Muscle layer of colon (tissue), 2 donors: Measurements from ENCODE around the gene RUNX1.

Experiments
- H3K27ac ChIP-seq: one replicate; pipeline ENCODE4 v1.7.0; 2013; ENCODE audit warnings: low read depth, mild to moderate bottlenecking, low read length, moderate library complexity
- H3K27me3 ChIP-seq, 2 donors: one replicate each; pipeline ENCODE4 v1.7.0; 2013; ENCODE audit warnings: low read length in 2 of 2, mild to moderate bottlenecking in 2 of 2; ENCODE audit not compliant: insufficient read depth in 2 of 2, control insufficient read depth in 1 of 2
- H3K36me3 ChIP-seq: one replicate; pipeline ENCODE4 v1.7.0; 2013; ENCODE audit warnings: mild to moderate bottlenecking, low read length; ENCODE audit not compliant: insufficient read depth
- H3K4me1 ChIP-seq: one replicate; pipeline ENCODE4 v1.7.0; 2013; ENCODE audit warnings: mild to moderate bottlenecking, low read length; ENCODE audit not compliant: insufficient read depth
- H3K4me3 ChIP-seq, 2 donors: one replicate each; pipeline ENCODE4 v1.7.0; 2013; ENCODE audit warnings: low read length in 2 of 2, low read depth in 1 of 2, mild to moderate bottlenecking in 1 of 2, moderate library complexity in 1 of 2
- H3K9ac ChIP-seq: one replicate; pipeline ENCODE4 v1.7.0; 2013; ENCODE audit warnings: low read length
- H3K9me3 ChIP-seq: one replicate; pipeline ENCODE4 v1.7.0; 2013; ENCODE audit warnings: mild to moderate bottlenecking, low read length
- donor health status: abdominal sarcoma.
- donor health status: Adenocarcinoma of cecum.

Gene RUNX1

GRCh38 chr21:34817821-34818661 is 231.1 kb downstream of the RUNX1 start:
- H3K36me3 ChIP-seq = peaks cover 7% of the 10 kb centered on the region
- no peaks in the 10 kb centered on the region for H3K27me3 ChIP-seq
- H3K9me3 ChIP-seq = no peaks in the 10 kb centered on the region
- H3K27ac ChIP-seq = no peak overlapping the region
- H3K4me3 ChIP-seq = no peak overlapping the region
- H3K9ac ChIP-seq = no peak overlapping the region
- no peaks in the 10 kb centered on the region for H3K4me1 ChIP-seq

GRCh38 chr21:34815831-34816705 is 233.0 kb downstream of the RUNX1 start:
- H3K9me3 ChIP-seq = no peaks in the 10 kb centered on the region
- no peak overlapping the region for H3K4me3 ChIP-seq
- H3K36me3 ChIP-seq = peaks cover 7% of the 10 kb centered on the region
- no peaks in the 10 kb centered on the region for H3K27me3 ChIP-seq
- no peaks in the 10 kb centered on the region for H3K4me1 ChIP-seq
- H3K9ac ChIP-seq = no peak overlapping the region
- H3K27ac ChIP-seq = no peak overlapping the region

- H3K36me3 ChIP-seq = peaks cover 7% of the 10 kb centered on the region
- H3K27me3 ChIP-seq = no peaks in the 10 kb centered on the region
Measured at GRCh38 chr21:34814529-34814951, 234.6 kb downstream of the RUNX1 start.

GRCh38 chr21:34813266-34813894 is 235.7 kb downstream of the RUNX1 start:
- Histone ChIP-seq H3K27ac (no peak overlapping the region), H3K9ac (no peak overlapping the region), H3K27me3 (no peaks in the 10 kb centered on the region), H3K4me3 (no peak overlapping the region), H3K36me3 (peaks cover 7% of the 10 kb centered on the region), H3K9me3 (no peaks in the 10 kb centered on the region), H3K4me1 (peaks cover 7% of the 10 kb centered on the region)

More at GRCh38 chr21:34814529-34814951, 234.6 kb downstream of the RUNX1 start:
- Histone ChIP-seq H3K9ac (no peak overlapping the region), H3K4me3 (no peak overlapping the region), H3K9me3 (no peaks in the 10 kb centered on the region), H3K4me1 (no peaks in the 10 kb centered on the region), H3K27ac (no peak overlapping the region)

- H3K27me3 ChIP-seq = no peaks in the 10 kb centered on the region
- no peaks in the 10 kb centered on the region for H3K9me3 ChIP-seq
- H3K36me3 ChIP-seq = peaks cover 7% of the 10 kb centered on the region
- no peak overlapping the region for H3K9ac ChIP-seq
- H3K27ac ChIP-seq = no peak overlapping the region
- peaks cover 11% of the 10 kb centered on the region for H3K4me1 ChIP-seq
- no peak overlapping the region for H3K4me3 ChIP-seq
Measured at GRCh38 chr21:34812504-34813265, 236.4 kb downstream of the RUNX1 start.

- Histone ChIP-seq H3K4me3 (no peak overlapping the region), H3K27ac (no peak overlapping the region), H3K36me3 (peaks cover 7% of the 10 kb centered on the region), H3K9ac (no peak overlapping the region), H3K4me1 (peaks cover 13% of the 10 kb centered on the region), H3K9me3 (no peaks in the 10 kb centered on the region), H3K27me3 (no peaks in the 10 kb centered on the region)
Measured at GRCh38 chr21:34811368-34811767, 237.7 kb downstream of the RUNX1 start.

- Histone ChIP-seq H3K27me3 (no peaks in the 10 kb centered on the region), H3K9ac (no peak overlapping the region), H3K4me3 (no peak overlapping the region), H3K4me1 (peaks cover 13% of the 10 kb centered on the region), H3K9me3 (no peaks in the 10 kb centered on the region), H3K27ac (no peak overlapping the region), H3K36me3 (peaks cover 7% of the 10 kb centered on the region)
Measured at GRCh38 chr21:34810786-34811185, 238.3 kb downstream of the RUNX1 start.

GRCh38 chr21:34809822-34810221 is 239.3 kb downstream of the RUNX1 start:
- peaks cover 13% of the 10 kb centered on the region for H3K4me1 ChIP-seq
- no peak overlapping the region for H3K27ac ChIP-seq
- peaks cover under 1% of the 10 kb centered on the region for H3K36me3 ChIP-seq
- no peaks in the 10 kb centered on the region for H3K9me3 ChIP-seq
- no peaks in the 10 kb centered on the region for H3K27me3 ChIP-seq
- H3K9ac ChIP-seq = no peak overlapping the region
- H3K4me3 ChIP-seq = no peak overlapping the region

- H3K27me3 ChIP-seq = no peaks in the 10 kb centered on the region
- no peaks in the 10 kb centered on the region for H3K9me3 ChIP-seq
- peak overlapping the region; percentile 49 for H3K27ac ChIP-seq
- no peaks in the 10 kb centered on the region for H3K36me3 ChIP-seq
- H3K4me3 ChIP-seq = no peak overlapping the region
- H3K9ac ChIP-seq = no peak overlapping the region
- peaks cover 13% of the 10 kb centered on the region for H3K4me1 ChIP-seq
Measured at GRCh38 chr21:34808569-34809204, 240.4 kb downstream of the RUNX1 start.

GRCh38 chr21:34807881-34808568 is 241.1 kb downstream of the RUNX1 start:
- peaks cover 13% of the 10 kb centered on the region for H3K4me1 ChIP-seq
- no peaks in the 10 kb centered on the region for H3K27me3 ChIP-seq
- H3K9me3 ChIP-seq = no peaks in the 10 kb centered on the region
- H3K36me3 ChIP-seq = no peaks in the 10 kb centered on the region
- H3K9ac ChIP-seq = no peak overlapping the region
- H3K4me3 ChIP-seq = no peak overlapping the region
- peak overlapping the region; percentile 49 for H3K27ac ChIP-seq
